Glutamatergic neuron (in vitro differentiated cells): ENCODE results near the gene BRD1. TPM values are rescaled to one million over a fixed set of nuclear protein-coding genes. Genes with fewer than 3 reads are reported as not detected.

Source experiments
- DNase-seq: peaks from one replicate; pipeline ENCODE4 v3.0.0; 2022
- H3K27ac Mint-ChIP-seq: one replicate; pipeline ENCODE4 v1.8.0; 2020; ENCODE audit warnings: mild to moderate bottlenecking, mixed read lengths, inconsistent platforms; ENCODE audit not compliant: unreplicated experiment
- H3K27me3 Mint-ChIP-seq: one replicate; pipeline ENCODE4 v1.8.0; 2020; ENCODE audit warnings: mild to moderate bottlenecking, moderate library complexity, mixed read lengths, inconsistent platforms; ENCODE audit not compliant: unreplicated experiment
- H3K36me3 Mint-ChIP-seq: one replicate; pipeline ENCODE4 v1.8.0; 2020; ENCODE audit warnings: mild to moderate bottlenecking, mixed read lengths, inconsistent platforms; ENCODE audit not compliant: unreplicated experiment
- H3K4me1 Mint-ChIP-seq: one replicate; pipeline ENCODE4 v1.8.0; 2020; ENCODE audit warnings: mild to moderate bottlenecking, low read depth, mixed read lengths, inconsistent platforms; ENCODE audit not compliant: unreplicated experiment
- H3K4me3 Mint-ChIP-seq: one replicate; pipeline ENCODE4 v1.8.0; 2020; ENCODE audit warnings: mild to moderate bottlenecking, mixed read lengths, inconsistent platforms; ENCODE audit not compliant: unreplicated experiment
- H3K9me3 Mint-ChIP-seq: one replicate; pipeline ENCODE4 v1.8.0; 2020; ENCODE audit warnings: mild to moderate bottlenecking, moderate library complexity, mixed read lengths, inconsistent platforms; ENCODE audit not compliant: unreplicated experiment
- CTCF ChIP-seq: fragments of 200-600 bp; sonication (generic); IDR thresholded peaks from one replicate; pipeline ENCODE4 v1.5.0; 2021; ENCODE audit not compliant: partially characterized antibody, unreplicated experiment
- total RNA-seq: library from RNA; stranded (reverse); fragmentation: NEBNext Ultra II Directional; extraction: Animal tissue kit (Norgen Biotek cat#: 25700); gene quantifications from one replicate; pipeline ENCODE4 v1.2.1, GENCODE V29; 2021; ENCODE audit not compliant: unreplicated experiment

The BRD1 gene
- total RNA-seq, 1 donor from 2014 or later = 73.7 TPM

GRCh38 chr22:49825944-49826602 is 1.6 kb downstream of the BRD1 start:
- peak overlapping the region; percentile 73 for H3K27ac Mint-ChIP-seq
- H3K36me3 Mint-ChIP-seq = peaks cover 17% of the 10 kb centered on the region
- no peak for TF ChIP-seq CTCF
- H3K27me3 Mint-ChIP-seq = peaks cover 21% of the 10 kb centered on the region
- peaks cover 27% of the 10 kb centered on the region for H3K4me1 Mint-ChIP-seq
- DNase-seq = no peak
- peaks cover 18% of the 10 kb centered on the region for H3K9me3 Mint-ChIP-seq
- peak overlapping the region; percentile 92 for H3K4me3 Mint-ChIP-seq

GRCh38 chr22:49825436-49825835 is 2.2 kb downstream of the BRD1 start:
- peak overlapping the region; percentile 92 for H3K4me3 Mint-ChIP-seq
- no peak for DNase-seq
- H3K9me3 Mint-ChIP-seq = peaks cover 18% of the 10 kb centered on the region
- H3K4me1 Mint-ChIP-seq = peaks cover 30% of the 10 kb centered on the region
- H3K36me3 Mint-ChIP-seq = peaks cover 17% of the 10 kb centered on the region
- H3K27ac Mint-ChIP-seq = peak overlapping the region; percentile 73
- peaks cover 21% of the 10 kb centered on the region for H3K27me3 Mint-ChIP-seq
- TF ChIP-seq CTCF = no peak

GRCh38 chr22:49824936-49825335 is 2.7 kb downstream of the BRD1 start:
- Mint-ChIP-seq H3K4me1 (peaks cover 30% of the 10 kb centered on the region), H3K9me3 (peaks cover 17% of the 10 kb centered on the region), H3K36me3 (peaks cover 15% of the 10 kb centered on the region), H3K27me3 (peaks cover 19% of the 10 kb centered on the region), H3K27ac (peak overlapping the region; percentile 87), H3K4me3 (peak overlapping the region; percentile 92)
- DNase-seq = no peak
- no peak for TF ChIP-seq CTCF

- peak overlapping the region; percentile 92 for H3K4me3 Mint-ChIP-seq
- peaks cover 11% of the 10 kb centered on the region for H3K9me3 Mint-ChIP-seq
- TF ChIP-seq CTCF = no peak
- peaks cover 17% of the 10 kb centered on the region for H3K27me3 Mint-ChIP-seq
- H3K36me3 Mint-ChIP-seq = peaks cover 9% of the 10 kb centered on the region
- DNase-seq = no peak
- H3K27ac Mint-ChIP-seq = peak overlapping the region; percentile 87
- H3K4me1 Mint-ChIP-seq = peaks cover 30% of the 10 kb centered on the region
These were observed 3.3 kb downstream of the BRD1 start for GRCh38 chr22:49824185-49824925.
